ENCODE data around the gene SKIDA1.

SKIDA1 gene

DNA sequence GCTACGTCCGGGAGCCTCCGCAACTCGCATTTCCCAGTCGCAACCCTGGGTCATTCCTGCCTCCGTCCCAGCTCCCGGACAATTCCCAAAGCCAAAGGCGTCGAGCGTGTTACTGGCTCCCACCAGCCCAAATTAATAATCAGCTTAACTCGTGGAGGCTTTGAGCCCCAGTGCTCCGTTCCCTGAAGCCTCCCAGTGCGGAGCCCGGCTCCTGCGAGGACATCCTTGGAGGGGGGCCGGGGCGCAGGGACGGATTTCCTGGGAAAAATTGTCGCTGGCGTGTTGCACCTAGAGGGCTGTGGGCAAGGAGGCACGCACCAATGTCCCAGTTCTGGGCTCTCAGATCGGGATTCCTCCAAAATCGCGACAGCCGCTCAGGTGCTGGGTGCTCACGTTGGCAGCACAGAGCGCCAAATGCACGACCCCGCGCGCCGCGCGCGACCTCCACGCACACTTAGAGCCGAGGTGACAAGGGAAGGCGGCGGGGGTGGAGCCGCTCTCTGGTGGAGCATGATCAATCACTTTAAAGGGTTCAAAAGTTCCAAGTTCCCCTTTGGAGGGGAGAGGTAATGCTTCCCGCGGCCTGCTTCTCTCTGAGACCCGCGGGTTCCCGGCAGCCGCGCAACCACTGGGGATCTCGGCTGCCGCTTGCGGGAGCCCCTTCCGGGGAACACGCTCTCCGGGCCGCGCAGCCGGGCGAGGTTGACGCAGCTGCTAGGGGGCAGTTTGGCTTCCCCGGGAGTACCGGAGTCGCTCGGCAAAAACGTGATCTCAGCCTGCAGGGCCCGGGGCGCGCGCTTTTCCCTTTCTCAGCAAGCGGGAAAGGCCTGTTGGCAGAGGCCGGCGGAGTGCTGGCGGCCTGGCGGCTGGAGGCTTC is 25.5 kb downstream of the SKIDA1 start:
- DNase-seq, result no peak

DNA sequence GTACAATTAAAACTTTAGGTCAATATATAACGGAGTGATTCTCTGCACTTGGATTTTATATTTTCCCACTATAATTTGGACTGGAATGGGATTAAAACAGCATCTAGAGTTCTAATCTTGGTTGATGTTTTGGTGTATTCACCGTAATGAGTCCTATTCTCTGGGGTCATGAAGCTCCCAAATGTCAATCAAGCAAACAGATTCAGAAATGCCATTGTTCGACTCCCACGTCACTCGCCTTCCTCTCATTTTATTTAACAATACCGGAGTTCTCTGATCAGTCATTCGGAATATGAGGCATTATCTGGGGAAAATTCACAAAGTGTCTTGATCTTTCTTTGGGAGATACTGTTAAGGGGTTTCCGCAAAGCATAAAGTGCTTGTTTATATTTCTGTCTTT is 26.5 kb downstream of the SKIDA1 start:
- no peak for DNase-seq

DNA sequence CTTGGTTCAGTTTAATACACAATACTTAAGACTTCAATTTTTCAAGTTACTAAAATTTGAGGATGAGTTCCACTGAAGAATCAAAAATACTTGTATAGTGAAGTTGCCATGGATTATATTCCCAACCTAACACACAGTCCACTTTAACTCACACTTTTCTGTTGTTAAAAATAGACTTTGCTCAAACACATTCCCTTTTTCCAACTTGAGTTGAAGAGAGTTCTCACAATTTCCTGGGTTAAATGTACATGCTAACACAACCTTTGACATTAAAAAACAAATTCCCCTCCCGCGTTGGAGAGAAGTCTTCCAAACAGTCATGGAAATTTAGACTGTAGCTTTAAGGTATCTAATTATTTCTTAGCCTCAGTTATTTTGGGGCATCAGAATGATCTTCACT is 27.1 kb downstream of the SKIDA1 start:
- no peak for DNase-seq

DNA sequence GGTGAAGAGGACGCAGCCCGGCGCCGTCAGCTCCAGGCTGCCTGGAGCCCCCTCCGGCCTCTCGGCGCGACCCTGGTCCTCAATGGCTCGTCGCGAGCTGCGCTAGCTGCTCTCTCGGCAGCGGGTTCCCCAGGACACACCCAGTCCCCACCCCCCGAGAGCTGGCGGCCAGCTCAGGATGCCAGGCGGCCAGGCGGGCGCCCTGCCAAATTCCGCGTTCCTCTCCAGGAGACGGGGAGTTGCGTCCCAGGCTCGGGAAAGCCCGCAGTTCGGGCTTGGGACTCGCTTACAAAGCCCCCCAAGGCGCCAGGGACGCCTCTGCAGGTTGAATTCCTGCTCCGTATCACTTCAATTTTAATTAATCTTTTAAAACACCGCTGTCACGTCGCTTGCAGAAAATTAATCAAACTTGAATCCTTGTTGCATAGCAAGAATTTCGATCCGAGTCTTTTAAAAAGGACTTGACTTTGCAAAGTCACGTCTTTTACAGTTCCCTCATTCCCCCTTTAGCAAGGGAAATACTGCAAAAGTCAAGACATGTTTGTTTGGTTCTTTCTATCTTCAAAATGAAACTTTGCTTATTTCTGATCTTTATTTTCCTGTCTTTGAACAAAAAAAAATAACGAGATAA is 28.2 kb downstream of the SKIDA1 start:
- peak; percentile 11 for DNase-seq

DNA sequence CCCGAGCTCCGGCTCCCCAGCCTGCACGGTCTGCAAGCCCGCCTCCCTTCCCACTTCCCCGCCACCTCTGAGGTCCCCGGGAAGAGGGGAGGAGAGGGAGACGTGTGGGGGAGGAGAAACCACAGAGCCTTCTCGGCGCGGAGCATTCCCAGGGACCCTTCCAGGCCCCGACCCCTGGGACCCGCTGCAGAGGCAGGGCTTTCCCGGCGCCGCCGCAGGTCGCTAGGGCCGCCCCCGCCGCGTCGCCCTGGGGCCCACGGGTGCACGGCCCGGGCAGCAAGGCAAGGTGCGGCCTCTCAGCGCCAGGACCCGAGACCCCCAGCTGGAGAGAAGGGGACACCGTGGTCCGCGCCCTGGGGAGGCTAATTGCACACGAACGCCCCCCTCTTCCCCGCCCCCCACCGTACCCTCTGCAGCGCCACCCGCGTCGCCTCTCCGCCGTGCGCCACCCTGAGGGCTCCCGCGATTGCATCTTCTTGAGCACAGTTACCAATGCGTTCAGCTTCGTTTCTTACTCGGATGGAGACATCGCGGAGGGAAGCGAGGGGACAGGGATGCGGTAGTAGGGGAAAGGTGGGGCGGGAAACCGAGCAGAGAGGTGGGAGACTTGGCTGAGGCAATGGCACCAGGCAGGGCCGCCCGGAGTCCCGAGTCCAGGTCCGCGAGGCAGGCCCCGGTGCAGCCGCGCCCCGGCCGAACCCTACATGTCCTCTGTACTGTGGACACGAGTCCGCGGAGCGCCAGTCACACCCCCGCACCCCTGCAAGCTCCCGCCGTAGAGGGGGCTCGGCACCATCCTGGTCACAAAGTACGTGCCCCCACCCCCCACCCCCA is 28.9 kb downstream of the SKIDA1 start:
- DNase-seq, result no peak

DNA sequence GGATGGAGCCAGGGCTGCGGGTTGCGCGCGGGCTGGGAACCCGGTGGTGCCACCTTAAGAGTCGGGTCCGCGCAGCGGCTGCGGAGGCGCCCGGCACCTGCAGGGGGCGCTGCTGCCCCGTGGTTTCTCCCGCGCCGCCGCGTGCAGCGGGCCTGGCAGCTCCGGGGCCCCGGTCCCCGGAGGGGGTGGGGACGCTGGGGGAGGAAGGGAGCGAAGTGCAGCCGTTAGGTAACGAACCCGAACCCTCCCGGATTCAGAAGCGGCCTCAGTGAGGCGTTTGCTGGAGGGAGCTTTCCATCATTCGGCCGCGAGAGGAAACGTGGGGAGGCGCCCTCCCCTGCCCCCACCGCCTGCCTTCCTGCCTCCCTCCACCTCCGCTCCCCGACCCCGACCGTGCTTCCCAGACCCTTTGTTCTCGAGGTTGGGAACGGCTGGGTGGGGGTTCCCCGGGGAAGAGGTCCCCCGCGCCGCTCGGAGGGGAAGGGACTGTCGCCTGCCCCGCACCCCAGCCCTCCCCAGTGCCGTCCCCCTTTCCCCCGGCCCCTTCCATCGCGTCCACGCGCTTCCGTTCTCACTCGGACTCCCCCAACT is 29.6 kb downstream of the SKIDA1 start:
- DNase-seq, result no peak

DNA sequence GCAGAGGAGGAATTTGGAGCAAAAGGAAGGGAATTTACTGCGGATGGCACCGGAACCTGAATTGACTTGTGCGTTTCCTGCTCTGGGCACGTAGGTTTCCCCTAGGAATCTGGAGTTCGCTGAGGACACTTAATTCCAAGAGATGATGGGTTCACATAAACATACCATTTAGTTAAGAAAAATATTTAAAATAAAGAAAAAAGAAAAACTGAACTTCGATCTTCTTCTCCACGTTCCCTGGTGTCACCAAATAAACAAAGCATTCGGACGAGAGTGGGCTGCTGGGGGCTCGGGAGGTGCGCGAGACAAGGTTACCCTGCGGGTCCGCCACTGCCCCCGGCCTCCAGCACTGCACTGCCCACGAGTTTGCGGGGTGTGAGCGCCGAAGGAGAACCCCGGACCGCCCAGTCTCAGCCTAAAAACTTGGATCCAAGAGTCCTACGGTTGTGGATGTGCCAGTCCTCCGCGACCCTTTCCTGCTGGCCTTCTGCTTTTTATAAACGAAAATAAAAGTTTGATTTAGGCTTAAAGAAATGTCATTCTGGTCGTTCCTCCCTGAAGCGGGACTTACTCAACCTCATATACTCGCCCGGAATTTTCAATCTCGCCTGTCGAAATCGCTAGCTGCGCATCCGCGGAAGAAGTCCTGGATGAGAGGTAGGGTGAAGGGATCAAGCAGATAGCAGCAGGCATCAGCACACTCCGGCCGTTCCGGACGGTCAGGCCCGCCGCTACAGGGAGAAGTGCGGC is 30.3 kb downstream of the SKIDA1 start:
- no peak for DNase-seq

DNA sequence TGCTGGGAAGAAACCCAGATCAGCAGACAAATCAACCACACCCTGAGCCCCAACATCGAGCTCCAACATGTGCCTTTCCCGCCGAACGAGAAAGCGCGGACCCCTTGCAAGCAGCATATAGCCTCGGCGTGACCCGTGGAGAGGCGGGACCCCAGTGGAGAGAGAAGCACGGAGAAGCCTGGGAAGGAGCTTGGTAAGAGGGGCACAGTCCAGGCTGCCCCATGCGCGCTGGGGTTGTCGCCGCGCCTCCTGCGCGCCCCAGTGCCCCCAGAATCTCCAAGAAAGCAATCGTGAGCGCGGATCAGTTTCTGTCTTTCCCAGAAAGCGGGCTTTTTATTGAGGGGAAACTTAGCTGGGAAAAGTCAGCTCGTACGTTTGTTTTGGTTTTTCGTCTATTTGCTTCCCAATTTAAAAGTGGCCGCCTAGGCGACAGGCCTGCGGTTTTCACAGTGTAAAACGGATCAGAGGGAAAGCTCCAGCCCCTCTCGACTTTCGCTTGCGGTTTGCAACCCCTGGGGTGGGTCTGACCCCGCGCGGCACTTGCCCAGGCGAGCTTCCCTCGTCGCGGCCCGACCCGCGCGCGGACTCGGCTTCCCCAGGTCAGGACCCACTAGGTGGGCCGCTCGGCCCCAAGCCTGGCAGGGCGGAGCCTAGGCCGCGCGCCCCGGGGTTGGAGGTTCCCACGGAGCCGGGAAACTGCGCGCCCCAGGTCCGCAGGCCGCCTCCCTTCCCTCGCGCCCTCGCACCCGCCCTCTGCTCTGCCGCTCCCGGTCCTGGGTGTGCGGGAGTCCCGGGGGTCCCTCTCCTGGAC is 31.1 kb downstream of the SKIDA1 start:
- no peak for DNase-seq

DNA sequence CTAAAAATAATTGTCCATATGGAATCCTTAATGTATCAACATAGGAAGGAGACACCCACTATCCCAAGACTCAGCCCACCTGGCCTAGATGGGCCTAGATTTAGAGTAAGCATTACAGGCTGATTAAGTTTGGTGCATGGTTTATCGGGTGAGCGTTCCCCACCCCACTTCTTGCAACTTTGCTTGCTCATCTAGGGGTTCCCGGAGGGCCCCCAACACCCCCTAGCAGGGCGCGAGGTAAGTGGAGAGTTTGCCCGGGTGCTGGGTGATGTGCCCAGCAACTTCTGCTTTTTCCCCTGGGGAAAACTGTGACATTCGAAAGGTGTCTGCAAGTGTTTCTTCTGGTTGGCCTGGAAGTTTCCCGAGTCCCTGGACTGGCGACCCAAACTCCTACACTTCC is 31.7 kb downstream of the SKIDA1 start:
- DNase-seq, result no peak

DNA sequence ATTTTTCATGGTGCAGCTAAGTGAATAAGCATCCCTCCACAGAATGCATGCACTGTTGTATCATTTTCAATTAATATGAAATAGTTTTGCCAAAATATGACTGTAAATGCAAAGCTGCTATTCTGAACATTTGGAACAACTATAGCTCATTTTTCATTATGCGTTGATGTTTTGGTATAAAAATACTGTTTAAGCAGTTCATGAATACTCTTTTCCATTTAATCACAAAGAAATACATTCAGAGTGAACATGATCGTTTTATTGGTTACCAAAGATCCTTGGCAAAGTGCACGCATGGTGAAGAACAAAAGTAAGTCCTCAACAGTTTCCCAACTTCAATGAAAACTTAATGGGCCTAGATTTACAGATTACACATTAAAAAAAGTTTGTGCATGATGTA is 33.1 kb downstream of the SKIDA1 start:
- no peak for DNase-seq

DNA sequence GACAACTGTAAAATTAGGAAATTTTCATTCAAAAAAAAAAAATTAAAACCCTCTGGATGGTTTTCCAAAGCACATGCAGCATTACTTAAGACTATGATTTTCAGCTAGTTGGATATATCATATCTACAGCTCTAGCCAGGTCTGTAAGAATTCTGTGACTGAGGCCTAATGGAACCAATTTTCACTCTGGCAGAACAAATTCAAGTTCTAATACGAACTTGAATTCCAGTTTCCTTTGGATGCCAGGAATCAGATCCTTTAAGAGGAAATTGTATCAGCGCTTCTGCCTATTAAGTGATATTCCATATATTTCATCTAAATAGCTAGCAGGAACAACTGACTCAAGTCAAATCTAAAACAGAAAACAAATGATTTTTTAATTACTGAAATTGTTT is 34.8 kb downstream of the SKIDA1 start:
- no peak for DNase-seq

DNA sequence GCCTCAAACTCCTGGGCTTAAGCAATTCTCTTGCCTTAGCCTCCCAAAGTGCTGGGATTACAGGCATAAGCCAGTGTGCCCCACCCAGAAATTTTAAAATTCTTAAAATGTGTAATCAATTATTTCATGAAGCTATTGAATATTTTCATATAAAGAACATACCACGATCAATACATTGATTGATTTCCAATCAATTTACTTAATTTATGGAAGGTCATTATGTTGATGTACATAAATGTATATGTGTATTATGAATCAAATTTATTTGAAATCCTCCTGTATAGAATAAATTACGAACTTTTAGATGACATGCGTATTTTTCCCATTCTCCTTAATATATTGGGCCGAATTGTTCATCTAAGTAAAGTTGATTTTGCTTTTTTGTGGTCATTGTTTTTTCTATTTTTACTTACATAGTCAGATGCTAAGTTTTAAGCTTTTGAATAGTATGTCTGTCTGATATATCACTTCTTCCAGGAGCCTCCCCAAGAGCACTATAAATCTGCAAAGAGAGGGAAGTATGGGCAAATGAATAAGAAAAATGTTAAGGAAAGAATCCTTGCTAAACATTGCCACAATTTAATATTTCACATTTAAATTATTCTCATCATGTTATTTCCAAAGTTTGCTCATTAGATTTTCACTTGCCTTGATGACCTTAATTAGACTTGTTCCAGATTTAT is 35.3 kb downstream of the SKIDA1 start:
- DNase-seq, result no peak

DNA sequence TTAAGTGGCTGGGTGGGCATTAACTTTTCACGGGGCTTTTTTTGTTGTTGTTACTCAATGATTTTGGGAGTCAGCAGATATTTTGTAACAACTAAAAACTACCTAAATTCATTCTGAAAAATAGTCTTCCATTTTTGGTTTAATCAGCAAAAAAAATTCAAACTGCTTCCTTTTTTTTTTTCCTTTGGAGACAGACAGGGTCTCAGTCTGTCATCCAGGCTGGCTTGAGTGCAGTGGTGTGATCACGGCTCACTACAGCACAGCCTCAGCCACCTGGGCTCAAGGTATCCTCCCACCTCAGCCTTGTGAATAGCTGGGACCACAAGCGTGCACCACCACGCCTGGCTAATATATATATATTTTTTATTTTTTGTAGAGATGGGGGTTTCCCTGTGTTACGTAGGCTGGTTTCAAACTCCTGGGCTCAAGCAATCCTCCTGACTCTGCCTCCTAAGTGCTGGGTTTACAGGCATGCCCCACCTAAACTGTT is 36.5 kb downstream of the SKIDA1 start:
- no peak for DNase-seq

DNA sequence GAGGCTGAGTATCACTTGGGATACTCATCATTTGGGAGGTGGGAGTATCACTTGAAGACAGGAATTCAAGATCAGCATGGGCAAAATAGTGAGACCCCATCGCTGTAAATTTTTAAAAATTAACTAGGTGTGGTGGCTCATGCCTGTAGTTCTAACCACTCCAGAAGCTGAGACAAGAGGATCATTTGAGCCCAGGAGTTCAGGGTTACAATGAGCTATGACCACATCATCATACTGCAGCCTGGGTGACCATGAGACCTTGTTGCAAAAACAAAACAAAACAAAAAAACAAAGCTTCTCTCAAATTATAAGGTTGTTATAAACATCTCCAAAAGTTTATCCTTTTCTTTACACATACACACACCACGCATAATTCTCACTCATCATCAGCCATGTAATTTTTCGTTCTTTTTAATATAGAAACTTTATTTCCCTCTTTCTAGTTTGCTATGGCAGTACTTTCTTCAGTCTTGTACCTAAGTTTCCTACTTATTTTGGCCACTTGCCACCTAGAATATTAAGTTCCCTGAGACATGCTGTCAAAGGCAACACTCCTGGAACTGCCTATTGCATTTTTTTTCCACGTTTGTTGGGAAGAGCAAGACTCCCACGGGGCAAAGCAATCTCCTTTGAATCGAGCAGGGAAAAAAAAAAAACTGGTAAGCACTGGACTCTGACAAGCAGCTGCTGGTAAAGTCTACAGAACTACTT is 37.1 kb downstream of the SKIDA1 start:
- DNase-seq, result no peak

DNA sequence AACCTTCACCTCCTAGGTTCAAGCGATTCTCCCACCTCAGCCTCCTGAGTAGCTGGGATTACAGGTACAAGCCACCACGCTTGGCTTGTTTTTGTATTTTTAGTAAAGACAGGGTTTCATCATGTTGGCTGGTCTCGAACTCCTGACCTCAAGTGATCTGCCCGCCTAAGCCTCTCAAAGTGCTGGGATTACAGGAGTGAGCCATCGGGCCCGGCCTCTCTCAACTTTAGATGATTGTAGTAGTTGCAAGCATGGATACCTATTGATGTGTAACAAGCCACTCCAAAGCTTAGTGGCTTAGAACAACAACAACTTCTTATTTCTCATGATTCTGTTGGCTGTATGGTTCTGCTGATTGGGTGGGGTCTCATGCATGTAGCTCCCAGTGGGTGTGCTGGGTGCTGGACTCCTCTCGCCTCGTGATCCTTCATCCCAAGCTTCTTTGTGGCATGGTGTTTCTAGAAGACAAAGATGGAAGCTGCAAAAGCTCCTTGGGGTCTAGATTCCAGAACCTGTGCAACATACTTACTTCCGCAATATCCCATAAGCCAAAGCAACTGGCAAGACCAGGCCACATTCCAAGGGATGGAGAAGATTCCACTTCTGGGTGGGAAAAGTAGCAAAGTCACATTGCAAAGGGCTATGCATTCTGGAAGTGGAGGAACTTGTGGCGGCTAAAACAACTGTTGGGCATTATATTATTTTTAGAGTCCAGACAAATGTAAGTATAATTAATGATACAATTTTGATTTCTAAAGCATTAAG is 37.9 kb downstream of the SKIDA1 start:
- DNase-seq, result no peak

DNA sequence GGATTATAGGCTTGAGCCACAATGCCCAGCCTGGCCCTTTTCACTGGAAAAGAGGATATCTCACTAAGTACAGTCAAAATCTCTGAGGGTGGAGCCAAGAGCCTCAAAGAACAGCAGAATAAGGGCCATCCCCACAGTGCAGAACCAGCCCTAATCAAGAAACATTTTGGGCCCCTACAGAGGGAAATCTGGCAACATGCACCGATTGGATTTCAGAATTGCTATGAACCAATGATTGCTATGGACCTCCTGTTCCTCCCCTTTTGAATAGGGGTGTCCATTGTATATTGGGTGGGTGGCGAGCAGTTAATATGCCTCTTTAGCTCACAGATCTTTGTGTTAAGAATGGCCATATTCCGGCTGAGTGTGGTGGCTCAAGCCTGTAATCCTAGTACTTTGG is 42.7 kb downstream of the SKIDA1 start:
- DNase-seq, result no peak

DNA sequence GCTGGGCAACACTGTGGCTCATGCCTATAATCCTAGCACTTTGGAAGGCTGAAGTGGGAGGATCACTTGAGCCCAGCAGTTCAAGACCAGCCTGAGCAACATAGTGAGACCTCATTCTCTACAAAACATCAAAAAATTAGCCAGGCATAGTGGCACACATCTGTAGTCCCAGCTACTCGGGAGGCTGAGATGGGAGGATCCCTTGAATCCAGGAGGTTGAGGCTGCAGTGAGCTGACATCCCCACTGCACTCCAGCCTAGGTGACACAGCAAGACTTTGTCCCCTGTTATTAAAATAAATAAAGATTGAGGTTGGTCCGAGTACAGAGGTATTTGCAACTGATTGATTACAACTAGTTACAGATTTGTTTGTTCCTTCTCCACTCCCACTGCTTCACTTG is 44.1 kb downstream of the SKIDA1 start:
- DNase-seq, result no peak

DNA sequence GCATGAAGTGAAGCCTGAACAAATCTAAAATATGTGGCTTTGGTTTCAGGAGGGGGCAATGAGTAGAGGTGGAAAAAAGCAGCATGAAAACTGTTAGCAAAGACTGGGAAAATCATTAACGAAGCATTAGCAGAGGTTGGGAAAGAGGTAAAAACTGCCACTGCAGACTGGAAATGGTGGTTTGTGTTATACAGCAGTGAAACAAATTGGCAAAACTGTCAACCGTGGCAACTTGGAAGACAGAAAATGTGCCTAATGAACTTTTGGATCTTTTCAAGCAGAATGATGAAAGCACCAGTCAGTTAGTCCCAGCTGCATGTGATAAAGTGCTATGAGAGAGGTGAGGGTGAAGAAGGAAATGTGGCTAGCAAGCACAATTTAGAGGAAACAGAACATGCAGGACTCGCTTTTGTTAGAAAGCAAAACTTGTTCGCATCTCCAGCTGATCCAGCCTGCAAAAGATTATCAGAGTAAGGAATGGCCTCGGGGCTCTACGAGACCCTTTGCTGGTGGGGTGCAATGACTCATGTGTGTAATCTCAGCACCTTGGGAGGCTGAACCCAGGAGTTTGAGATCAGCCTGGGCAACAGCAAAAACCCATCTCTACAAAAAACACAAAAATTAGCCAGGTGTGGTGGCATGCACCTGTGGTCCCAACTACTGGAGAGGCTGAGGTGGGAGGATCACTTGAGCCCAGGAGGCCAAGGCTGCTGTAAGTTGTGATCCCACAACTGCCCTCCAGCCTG is 45.7 kb downstream of the SKIDA1 start:
- DNase-seq, result no peak

DNA sequence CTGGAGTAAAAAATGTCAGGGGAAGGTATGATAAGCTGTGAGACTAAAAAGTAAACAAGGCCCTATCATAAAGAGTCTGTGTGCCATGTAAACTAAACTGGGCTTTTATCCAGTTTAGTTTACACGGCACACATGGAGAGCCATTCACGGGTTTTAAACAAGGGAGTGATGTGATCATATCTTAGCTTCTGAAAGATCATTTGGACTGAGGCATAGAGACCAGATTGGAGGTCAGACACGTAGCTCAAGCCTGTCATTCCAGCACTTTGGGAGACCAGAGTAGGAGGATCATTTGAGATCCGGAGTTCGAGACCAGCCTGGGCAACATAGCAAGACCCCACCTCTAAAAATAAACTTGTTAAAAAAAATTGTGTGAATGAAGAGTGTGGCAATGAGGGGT is 50.1 kb downstream of the SKIDA1 start:
- DNase-seq, result no peak
